HG02840 (cell line): ENCODE measurements around the gene MON1B.

Source experiments
- ATAC-seq: cut with Tn5 transposase; IDR thresholded peaks from one replicate; pipeline ENCODE4 v1.9.1; 2021; ENCODE audit warnings: mild to moderate bottlenecking, moderate library complexity, moderate number of reproducible peaks; ENCODE audit not compliant: unreplicated experiment, low FRiP score

Gene MON1B

DNA sequence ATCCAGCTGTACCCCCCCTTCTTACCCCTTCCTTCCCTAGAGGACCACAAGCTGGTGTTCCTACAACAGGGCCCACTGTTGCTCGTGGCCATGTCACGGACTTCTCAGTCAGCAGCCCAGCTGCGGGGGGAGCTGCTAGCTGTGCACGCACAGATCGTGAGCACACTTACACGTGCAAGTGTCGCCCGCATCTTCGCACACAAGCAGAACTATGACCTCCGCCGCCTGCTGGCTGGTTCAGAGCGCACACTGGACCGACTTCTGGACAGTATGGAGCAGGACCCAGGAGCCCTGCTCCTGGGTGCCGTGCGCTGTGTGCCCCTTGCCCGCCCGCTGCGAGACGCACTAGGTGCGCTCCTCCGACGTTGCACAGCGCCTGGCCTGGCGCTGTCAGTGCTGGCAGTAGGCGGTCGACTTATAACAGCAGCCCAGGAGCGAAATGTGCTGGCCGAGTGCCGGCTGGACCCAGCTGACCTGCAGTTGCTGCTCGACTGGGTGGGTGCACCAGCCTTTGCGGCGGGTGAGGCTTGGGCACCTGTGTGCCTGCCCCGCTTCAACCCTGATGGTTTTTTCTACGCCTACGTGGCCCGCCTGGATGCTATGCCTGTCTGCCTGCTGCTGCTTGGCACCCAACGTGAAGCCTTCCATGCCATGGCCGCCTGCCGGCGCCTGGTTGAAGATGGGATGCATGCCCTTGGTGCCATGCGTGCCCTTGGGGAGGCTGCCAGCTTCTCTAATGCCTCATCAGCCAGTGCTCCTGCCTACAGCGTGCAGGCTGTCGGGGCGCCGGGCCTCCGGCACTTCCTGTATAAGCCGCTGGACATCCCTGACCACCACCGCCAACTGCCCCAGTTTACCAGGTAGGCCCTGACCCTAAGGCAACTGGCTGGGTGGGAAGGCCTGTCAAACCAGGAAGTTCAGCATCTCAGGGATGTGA is 3.6 kb downstream of the MON1B start:
- no peak for ATAC-seq

DNA sequence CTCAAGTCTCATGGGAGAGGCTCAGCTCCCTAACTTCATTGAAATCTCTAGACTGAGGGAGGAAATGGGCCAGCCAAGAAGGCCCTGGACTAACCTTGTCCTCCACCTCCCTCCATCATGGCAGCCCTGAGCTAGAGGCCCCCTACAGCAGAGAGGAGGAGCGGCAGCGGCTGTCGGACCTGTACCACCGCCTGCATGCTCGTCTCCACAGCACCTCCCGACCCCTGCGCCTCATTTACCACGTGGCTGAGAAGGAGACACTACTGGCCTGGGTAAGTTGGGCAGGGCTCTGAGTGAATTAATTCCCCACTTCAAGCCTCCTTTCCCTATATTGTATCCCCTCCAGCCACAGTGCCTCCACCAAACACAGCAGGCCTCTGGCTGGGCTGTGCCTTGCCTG is 4.4 kb downstream of the MON1B start:
- no peak for ATAC-seq

DNA sequence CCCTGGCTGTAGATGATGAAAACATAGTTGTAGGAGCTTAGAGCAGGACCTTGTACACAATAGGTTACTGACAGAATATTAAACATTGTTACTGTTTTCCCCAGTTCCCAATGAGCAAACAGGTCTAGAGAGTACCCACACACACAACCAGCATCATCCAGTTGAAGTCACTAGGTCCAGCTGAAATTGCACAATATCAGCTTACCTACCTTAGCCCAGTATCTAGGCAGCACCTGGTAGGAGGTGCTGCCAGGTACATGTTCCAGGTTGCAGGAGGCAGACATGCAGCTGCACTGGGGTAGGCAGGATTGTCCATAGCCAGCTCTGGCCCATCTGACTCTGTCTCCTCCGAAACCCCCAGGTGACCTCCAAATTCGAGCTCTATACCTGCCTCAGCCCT is 6.8 kb downstream of the MON1B start:
- no peak for ATAC-seq

DNA sequence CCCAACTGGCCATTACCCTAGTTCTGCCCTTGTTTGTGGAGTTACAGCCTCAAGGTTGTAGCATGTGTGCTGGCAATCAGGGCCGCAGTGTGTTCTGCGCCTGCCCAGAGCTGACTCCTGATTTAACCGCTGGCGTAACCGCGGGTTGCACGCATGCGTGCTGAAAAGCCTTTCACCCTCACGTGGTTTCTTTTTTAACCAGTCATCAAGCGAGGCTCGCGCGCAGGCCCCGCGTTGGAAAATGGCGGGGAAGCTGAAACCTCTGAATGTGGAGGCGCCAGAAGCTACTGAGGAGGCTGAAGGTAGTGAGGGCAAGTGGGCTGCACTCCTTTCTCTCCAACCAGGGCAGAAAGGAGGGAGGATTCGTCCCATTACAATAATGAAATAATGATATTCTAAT is 8.2 kb downstream of the MON1B start, which contains the start of gene SYCE1L:
Gene SYCE1L, plus strand, starts transcription at position 198 of the 400 bp plus-strand sequence. Its CDS starts 44 bp downstream, at position 242.
- ATAC-seq = no peak

DNA sequence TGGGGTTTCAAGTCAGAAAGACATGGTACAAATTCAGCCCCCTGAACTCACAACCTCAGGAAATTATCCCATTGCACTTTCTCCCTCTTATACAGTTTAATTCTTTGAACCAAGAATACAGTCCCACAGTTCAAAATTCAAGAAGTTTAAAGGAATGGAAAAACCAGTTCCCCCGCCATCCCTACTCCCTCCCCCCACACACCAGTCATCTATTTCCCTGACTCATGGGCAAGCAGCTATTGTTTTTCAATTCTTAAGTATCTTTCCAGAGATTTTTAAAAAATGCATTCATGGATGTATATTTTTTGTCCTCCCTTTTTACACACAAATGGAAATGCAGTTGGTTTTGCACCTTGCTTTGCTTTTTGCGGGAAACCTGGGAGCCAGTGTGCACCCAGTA is 15.5 kb downstream of the MON1B start:
- ATAC-seq = no peak

DNA sequence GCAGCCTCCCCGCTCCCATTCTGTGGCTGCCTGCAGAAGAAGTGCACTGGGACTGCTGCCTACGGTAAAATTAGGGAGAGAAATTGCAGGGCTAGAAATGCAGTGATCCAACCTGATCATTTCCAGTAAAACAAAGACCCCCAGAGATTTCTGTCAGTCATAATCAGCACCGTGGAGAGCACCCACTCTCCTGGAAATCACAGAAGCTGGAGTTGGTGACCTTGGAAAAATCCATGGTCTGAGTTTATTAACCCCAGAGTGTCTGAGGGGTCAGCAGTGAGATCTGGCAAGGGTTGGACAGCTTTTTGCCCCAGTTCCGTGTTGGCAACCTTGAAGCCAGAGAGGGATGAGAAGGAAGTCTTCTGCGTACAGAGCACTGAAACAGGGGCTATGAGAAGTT is 16.0 kb downstream of the MON1B start:
- no peak for ATAC-seq

DNA sequence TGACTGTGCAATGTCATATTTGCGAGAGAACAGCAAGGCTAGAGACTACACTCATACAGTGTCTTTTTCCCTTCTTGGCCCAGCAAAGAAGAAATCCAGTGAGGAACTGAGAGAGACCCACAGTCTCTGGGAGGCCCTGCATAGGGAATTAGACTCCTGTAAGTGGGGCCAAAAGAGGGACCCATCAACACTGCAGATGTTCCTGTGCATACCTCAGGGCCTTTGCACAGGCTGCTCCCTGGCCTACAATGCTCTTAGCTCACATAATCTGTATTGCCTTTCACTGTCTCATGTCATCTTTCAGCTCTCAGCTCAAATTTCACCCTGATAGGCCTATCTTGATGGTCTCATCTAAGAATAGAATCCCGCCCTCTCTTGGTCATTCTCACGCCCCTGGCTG is 17.4 kb downstream of the MON1B start:
- ATAC-seq = no peak

DNA sequence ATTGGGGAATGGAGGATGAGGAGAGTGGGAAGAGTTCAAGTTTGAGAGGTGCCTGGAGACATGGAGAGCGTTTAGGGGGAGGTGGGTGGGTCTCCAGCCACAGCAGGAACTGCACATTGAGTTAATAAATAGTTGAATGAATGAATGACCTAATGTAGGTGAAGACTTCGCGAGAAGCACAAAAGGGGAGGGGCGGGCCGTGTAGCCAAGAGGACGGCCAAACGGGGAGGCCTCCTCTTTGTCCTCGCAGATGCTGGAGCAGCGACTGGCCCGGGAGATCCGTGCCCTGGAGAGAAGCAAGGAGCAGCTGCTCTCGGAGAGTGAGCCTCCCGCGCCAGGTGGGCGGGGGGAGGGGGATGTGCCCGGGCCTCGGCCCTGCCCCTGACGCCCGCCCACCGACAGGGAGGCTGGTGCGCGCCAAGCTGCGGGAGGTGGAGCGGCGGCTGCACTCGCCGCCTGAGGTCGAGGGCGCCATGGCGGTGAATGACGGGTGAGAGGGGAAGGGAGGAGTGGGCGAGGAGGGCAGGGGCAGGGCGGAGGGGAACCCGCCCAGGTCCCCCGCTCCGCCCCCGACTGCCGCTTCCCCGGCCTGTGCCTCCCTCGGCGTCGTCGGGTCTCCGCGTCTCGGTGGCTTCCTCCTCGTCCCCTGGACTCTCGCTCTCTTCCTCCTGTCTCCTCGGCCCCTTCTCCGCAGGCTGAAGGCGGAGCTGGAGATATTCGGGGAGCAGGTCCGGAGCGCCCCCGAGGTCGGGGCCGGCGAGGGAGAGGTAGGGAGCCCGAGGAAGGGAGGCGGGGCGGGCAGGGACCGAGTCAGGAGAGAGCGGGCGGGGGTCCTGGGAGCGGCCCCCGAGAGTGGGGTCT is 21.1 kb downstream of the MON1B start:
- ATAC-seq = peak; percentile 49

DNA sequence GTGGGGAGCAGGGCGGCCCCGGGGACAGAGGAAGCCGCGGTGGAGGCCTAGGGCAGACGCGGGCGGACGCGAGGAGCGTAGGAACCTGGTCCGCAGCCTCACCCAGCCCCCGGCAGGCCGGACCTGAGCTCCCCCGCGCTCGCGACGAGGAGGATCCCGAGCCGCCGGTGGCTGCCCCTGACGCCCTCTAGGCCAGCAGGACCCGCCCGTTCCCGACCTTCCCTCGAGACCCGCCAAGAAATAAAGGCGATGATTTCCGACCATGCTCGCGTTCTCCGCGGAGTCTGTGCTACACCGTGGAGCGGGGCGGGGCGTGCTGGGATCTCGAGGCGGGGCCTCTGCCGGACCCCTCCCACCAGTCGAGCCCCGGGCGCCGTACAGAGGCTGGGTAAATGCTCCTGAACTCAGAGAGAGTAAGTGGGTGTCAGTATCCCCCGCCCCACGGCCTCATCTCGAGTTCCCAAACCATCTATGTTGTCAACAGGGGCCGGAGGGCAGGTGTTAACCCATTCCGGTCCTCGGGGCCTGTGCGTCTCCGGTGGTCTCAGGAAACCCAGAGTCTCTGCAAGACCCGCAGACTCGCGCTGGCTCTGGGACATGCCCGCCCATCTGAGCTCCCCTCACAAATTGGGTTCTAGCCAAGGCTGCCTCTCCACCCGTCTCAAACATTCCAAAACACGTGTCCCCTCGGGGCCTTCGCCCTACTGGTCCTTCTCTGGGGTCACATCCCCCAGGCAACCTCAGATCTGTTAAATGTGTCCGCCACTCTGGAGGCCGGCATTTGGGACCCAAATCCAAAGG is 22.0 kb downstream of the MON1B start:
- peak; percentile 80 for ATAC-seq

DNA sequence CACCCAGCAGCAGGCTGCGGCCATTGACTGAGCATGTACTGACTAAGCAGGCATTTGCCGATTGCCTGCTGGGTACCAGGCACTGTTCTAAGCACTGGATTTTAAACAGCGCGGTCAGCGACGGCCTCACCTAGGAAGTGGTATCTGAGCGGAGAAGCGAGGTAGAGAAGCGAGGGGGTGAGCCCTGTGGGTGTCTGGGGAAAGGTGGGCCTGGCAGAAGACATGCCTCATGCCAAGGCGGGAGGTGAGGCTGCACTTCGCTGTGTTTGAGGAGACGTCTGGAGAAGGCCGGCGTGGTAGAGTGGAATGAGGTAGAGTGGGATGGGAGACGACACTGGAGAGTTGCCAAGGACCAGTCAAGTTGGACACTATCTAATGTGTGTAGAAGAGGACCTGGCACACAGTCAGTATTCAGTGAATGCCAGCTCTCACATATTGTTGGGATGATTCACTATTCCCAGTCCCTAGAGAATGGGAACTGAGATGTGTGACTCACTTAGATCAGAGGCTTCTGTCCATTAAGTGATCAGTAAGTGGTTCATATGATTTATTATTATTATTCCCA is 22.6 kb downstream of the MON1B start:
- ATAC-seq = no peak

DNA sequence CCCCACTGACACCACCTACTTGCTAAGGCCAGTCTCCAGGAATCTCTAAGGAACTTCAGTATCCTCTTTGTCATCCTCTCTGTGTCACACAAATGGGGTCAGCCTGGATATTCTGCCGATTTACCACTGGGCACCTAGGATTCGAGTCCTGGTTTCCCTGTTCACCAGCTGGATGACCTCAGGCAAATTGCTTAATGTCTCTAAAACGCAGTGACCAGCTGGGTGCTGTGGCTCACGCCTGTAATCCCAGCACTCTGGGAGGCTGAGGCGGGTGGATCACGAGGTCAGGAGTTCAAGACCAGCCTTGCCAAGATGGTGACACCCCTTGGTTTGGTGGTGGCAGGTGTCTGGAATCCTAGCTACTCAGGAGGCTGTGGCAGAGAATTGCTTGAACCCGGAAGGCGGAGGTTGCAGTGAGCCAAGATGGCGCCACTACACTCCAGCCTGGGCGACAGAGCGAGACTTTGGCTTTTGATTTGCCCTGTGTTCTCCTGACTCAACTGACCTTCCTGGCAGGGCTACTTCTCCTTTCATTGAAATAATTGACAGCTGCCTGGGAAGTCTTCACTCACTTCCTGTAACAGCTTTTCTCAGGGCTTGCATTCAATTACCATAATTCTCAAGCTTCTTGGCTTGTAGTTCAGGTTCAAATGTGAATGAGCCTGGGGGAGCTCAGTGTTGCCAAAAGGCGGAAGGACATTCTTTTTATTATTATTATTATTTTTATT is 23.6 kb downstream of the MON1B start:
- no peak for ATAC-seq

DNA sequence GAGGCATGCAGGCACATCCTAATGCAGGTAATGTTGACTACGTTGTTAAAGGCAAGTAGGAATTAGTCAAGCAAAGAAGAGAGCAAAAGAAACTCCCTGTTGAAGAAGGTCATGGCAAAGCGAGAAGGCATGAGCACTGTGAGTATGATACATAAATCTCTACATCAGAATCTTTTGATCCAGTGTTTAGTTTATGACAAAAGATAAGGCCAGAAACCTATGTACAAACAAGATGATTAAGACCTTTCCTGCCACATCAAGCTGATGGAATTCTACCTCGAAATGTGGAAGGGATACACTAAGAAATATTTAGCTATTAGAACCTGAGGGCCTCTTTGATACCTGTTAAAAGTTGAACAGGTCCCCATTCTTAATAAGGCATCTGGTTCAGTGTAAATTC is 28.4 kb downstream of the MON1B start:
- no peak for ATAC-seq

DNA sequence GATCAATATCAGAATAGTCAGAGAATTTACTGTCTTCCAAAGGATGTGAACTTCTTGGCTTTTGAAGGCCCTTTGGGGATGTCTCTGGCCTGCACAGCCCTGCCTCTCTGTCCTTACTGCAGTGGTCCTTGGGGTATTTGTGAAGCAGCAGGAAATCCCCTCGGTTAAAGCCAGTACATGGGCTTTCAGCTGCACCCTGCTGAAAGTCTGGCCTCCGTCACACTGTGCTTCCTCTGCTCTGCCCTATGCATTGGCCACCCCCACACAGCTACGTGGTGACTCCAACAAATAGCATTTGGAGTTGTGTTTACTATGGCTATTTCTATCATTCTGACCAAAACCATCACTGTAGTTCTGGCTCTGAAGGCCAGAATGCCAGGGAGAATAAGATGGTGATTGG is 29.4 kb downstream of the MON1B start:
- peak; percentile 58 for ATAC-seq

DNA sequence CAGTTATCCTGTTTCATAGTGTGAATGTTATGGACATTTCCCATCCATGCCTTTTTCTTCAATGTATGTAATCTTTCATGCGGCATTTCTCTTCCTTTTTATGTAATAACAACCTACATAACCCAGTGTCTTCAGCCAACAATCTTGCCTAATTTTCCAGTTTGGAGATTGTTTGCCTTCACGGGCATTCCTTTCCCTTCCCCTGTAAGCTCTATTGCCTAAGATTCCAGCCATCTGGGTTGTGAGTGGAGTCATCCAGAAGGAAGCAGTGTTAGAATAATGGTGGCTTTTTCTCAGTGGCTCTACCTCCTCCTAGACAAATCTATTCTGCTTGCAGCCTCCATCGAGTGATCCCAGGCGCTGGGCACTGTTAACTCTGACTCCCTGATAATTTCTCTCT is 30.5 kb downstream of the MON1B start:
- no peak for ATAC-seq

DNA sequence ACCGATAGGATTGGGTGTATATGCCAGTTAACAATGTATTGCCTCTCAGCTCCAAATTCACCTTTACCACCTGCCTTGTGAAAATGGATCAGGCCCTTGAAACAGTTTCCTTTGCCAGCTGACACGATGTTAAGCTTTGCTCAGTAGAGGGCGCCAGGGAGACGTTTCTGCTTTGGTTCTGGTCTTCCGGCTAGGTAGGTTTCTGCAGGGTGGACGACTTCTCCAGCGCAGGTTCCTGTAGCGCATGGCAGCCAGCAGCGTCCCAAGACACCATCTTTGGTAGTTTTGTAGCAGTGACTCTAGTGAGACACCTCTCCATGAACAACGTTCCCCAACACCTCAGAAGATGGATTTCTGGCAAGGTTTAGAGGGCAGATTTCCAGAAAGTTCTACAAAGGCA is 32.2 kb downstream of the MON1B start:
- no peak for ATAC-seq

DNA sequence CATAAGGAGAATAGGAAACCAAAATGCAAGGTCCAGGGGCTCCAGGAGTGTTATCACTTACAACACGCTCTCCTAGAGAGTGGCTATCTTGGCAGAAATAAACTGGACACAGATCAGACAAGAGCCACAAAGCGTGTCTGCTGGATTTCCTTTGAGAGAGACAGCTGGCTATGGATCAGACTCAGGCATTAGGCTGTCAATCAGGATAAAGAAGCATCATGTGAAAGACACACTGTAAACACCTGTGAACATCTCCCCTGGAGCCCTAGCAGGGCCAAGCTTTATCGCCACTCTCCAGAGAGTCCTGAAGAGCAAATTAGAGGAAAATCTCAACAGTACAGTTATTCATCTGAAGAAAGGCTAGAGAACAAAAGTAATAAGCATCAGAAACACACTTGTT is 34.2 kb downstream of the MON1B start:
- no peak for ATAC-seq

DNA sequence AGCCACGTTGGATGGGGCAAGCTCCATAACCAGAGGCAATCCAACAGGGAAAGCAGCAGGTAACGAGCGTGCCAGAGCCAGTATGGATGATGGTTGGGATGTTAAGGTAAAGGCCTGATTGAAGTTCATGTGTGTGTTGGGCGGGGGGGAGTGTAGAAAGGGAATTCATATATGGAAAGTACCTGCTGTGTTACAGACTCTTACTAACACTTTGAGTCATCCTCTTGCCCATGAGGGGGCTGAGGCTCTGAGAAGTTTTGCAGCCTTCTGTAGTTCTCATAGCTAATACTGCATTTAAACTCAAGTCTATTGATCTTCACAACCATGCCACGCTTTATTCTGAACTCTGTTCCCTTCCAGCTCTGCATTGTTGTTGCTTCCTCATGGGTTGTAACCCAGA is 36.8 kb downstream of the MON1B start:
- peak; percentile 64 for ATAC-seq

DNA sequence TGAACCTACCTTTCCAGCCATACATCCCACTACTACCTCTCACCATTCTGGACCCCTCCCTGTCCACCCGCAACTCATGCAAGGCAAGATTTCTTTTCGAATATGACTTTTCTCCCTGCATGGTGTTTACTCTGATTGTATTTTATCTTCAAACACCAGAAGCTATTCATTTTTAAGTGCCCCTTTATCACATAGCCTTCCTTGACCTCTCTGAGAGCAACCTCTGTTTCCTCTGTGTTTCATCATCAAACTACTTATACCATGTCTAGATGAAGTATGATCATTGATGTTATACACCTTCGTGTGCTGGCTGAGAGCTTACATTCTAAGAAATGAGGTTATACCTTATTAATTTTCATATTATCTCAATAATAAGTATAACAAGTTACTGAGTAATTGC is 40.1 kb downstream of the MON1B start:
- no peak for ATAC-seq

DNA sequence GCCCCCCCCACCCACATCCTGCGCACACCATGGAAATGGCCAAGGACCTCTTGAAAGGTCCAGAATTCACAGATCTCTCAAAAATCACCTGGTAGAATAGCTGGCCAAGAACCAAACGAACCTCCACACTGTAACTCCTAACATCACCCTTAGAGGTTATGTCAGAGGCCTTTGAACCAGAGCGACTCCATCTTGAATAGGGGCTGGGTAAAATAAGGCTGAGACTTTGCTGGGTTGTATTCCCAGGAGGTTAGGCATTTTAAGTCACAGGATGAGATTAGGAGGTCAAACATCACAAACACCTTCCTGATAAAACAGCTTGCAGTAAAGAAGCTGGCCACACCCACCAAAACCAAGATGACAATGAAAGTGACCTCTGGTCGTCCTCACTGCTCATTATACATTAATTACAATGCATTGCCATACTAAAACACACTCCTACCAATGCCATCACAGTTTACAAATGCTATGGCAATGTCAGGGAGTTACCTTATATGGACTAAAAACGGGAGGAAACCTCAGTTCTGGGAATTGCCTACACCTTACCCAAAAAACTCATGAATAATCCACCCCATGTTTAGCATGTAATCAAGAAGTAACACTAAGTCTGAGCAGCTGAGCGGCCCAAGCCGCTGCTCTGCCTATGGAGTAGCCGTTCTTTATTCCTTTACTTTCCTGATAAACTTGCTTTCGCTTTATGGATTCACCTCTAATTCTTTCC is 43.0 kb downstream of the MON1B start:
- ATAC-seq = no peak
